GM18909 (cell line): ENCODE results near the gene PPP1R12C.
"Not testable (repeated sequence)": the region's sequence is repeated elsewhere in the genome, so short reads cannot be mapped to it uniquely, and the experiment has no call there.

Experiments used
- ATAC-seq: cut with Tn5 transposase; IDR thresholded peaks from one replicate; pipeline ENCODE4 v1.9.1; 2021; ENCODE audit warnings: mild to moderate bottlenecking; ENCODE audit not compliant: unreplicated experiment, poor library complexity

PPP1R12C gene

DNA sequence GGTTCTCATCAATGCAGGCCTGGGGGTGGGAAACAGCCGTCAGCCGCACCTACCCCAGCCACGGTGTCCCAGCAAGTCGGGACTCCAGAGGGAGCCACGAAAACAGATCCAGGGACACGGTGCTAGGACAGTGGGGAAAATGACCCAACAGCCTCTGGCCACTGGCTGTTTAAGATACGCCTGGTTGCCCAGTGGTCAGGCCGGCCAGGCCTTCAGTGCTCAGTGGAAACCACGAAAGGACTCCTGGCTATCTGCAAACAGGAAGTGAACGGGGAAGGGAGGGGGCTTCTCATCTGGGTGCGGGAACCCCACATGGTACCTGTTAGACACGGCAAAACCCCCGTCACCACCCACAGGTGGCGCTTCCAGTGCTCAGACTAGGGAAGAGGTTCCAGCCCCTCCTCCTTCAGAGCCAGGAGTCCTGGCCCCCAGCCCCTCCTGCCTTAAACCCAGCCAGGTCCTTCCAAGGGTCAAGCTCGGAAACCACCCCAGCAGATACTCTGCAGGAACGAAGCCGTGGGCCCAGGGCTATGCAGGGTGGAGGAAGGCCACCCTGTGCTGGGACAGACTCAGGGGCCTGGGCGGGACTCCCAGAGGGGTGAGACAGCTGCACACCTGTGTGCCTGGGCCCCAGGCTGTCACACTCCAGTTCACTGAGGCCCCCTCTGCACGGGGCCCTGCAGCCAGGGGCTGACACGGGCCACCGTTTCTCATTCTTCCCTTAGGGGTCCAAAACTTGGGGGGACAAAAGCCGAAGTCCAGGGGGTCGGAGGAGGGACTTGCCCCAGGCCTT, 4.5 kb downstream of the PPP1R12C start:
- ATAC-seq = no peak

DNA sequence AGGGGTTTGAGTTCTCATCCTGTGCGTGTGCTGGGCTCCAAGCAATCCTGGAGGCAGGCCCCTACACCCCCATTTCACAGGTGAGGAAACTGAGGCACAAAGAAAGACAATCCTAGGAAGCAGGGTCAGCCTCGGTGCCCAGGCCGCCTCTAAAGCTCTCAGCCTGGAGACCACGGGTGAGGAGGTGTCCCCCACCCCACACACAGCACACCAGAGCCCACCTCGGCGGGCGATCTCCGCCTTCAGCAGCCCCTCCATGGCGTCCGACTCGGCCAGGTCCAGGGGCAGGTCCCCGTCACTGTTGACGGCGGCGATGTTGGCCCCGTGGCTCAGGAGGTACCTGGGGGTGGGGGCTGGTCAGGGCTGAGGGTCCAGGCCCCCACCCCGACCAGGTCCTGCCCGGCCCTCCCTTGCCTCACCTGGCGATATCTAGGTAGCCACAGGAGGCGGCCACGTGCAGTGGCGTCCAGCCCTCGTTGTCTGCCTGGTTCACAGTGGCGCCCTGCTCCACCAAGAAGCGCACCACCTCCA, 5.1 kb downstream of the PPP1R12C start:
- no peak for ATAC-seq

DNA sequence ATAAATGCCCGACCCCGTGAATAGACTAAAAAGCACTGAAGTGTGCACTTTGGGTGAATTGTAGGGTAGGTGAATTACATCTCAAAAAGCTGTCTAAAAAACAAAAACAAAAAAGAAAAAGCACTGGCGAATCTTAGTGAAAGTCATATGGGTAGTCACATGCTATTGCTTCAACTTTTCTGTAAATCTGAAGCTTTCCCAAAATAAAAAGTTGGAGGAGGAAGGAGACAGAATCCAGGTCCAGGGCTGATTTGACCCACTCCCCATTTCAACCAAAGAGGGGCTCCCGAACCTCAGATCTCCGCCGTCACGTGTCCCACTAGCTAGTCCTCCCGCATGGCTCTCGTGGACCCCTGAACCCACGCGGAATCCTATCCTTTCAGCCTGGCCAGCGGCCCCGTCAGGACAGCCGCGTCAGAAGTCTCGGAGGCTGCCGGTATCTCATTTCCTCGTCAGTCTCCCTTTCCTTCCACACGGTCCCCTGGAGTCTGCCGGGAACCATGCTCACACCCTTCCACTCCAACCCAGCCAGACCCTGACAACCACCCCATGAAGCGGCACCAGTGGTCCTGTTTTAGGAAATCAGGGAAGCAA, 6.1 kb downstream of the PPP1R12C start:
- ATAC-seq = no peak

DNA sequence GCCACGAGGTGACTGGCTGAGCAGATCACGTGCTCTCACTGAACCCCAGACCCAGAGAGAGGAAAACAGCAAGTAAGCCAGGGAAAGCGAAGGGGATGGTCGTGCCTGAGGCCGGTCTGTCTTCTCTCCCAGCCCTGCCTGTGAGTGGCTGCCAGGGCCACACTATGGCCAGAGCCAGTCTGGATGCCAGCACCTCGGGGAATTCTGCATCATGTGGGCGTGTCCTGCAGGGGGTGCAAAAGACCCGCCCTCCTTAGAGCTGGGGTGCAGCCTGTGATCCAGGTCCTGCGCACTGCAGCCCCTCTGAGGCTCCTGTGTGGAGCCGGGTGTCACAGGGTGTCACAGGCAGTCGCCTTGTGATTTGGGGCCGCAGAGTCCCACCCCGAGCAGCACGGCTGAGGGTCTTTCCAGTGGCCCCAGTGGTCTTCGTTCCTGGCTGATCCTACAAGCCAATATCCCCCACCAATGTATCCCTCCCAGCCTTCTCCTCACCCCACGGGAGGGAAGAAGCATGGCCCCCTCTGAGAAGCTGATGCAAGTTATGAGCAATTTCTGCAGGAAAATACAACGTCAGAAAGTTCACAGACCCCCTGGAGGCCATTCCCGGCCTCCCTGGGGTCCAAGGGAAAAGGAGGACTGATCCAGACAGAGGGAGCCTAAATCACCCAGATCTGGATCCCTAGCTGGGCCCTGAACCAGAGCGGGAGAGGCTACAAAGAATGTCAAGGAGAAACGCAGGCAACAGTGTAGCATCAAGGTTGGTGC, 7.7 kb downstream of the PPP1R12C start:
- ATAC-seq = no peak

DNA sequence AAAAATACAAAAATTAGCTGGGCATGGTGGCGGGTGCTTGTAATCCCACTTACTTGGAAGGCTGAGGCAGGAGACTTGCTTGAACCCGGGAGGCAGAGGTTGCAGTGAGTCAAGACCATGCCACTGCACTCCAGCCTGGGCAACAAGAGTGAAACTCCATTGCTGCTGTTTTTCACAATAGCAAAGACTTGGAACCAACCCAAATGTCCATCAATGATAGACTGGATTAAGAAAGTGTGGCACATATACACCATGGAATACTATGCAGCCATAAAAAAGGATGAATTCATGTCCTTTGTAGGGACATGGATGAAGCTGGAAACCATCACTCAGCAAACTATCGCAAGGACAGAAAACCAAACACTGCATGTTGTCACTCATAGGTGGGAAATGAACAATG, 10.2 kb downstream of the PPP1R12C start:
- ATAC-seq = not testable (repeated sequence)

DNA sequence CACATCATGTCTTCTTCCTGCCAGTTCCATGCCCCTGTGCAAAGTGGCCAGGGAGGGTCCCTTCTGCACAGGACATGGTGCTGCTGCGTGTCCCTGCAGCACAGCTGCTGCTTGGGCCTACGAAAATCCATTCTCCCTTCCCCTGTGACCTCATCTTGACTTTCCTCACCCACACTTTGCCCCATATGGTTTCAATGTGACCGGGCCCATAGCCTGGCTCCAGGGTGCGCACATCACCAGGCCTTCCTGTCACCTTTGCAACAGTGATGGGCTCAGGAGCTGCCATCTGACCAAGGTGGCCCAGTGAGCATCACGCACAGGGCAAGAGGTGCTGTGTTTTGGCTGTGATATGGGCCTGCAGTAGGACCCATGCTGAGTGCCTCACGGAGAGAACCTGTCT, 10.8 kb downstream of the PPP1R12C start:
- ATAC-seq = no peak

DNA sequence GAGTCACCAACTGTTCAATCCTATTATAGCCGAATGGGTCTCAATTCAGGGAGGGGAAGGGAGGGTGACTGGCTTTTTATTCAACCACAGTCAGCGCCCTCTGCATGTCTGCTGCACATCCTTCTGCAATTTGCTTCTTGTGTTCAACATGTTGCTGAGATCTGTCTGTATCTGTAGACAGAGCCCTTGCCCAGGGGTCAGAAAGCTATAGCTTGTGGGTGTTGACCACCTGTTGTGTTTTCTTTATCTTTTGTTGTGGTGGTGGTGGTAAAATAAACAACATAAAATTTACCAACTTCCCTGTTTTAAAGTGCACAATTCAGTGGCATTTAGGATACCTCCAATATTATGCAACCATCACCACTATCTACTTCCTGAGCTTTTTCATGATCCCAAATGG, 12.2 kb downstream of the PPP1R12C start:
- no peak for ATAC-seq

DNA sequence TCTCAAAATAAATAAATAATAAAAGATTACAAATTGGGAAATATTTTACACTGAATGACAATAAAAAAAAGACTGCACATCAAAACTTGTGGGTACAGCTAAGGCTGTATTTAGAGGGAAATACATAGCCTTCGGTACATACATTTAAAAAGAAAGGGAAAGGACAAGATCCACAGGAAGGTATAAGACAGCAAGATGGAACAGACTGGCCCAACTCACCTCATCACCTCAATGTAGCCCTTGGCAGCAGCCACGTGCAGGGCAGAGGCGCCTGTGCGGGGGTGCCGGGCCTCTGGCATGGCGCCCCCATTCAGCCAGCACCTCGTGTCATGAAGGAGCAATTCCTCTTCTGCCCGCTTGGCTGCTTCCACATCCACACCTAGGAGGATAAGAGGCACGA, 14.2 kb downstream of the PPP1R12C start:
- no peak for ATAC-seq

DNA sequence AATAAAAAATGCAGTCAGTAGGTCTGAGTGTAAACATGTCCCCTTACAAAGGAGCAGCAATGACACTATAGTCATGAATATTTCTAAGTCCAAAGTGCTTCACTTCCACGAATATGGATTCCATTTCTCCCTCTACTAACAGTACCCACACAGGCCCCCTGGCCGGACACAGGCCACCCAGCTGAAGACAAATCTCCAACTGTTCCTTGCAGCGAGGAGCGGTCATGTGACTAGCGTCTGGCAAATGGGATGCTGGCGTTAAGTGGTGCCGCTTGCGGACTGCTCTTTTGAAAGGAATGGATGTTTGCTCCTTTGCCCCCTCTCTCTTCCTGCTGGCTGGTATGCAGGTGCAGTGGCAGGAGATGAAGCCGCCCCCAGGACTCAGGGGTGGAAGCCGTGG, 16.2 kb downstream of the PPP1R12C start:
- no peak for ATAC-seq

DNA sequence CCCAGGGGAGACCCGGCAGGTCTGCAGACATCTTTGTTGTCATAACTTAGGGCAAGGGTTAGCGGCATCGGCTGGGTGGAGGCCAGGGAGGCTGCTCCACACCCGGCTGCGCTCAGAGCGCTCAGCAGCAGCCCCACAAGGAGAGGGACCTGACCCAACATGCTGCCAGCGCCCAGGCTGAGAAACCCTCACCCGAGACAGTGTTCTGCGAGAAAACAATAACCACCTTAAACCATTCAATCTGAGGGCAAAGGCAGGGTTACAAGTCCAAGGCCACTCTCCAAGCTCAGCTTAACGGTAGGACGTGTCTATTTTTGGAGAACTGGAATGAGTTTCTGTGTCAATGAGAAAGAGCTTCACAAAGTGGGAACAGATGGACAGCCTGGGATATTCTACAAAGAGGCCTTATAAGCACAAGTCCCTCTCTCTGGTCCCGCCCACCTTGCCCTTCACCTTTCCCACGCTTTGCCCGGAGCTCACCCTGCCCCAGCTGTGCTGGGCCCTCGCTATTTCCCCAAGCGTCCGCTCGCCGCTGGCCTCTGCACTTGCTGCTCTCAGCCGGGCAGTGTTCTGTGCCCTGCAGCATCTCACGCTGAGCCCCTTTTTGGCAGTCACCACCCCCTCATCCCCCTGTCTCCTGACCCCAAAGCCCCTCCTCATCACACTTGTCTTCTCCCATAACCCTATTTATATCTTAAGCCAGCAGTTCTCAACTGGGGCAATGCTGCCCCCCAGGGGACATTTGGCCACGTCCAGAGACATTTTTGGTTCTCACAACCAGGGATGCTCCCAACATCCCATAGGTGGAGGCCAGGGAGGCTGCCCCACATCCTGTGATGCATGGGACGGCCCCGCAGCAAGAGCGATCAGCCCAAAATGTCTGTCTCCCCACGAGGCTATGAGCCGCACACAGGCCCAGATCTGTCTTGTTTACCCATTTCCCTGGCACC, 17.6 kb downstream of the PPP1R12C start:
- ATAC-seq = no peak

DNA sequence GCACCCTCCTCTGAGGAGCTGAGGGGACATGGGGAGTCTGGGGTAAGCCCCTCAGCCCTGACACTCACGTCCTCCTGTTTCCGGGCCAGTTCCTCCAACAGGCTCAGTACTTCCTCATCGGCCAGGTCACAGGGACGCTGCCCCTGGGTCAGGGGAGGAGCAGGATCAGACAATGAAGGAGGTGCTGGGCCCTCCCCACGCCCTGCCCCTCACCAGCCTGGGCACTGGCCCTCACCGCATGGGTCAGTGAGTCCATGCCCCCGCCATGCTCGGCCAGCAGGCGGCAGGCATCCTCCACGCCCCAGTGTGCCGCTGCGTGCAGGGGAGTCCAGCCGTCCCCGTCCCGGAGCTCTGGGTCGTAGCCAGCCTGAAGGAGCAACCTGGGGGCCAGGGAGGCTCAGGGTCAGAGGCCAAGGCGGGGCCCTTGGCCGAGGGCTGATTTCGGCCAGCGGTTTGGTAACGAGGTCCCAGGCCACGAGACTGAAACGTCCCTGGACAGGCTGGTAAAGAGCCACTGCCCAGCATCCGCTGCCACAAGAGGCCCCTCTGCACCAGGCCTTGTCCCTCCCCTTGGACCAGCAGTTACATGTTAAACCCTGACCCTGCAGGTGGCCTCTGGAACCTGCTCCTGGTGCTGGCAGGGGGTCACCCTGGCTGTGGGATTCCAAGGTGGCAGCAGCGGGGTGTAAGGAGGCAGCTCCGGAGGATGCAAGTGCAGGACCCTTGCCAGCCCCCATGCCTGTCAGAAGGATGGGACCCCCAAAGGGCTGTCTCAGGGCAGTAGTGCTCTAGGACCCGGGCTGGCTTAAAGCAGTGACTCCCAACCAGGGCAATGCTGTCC, 18.5 kb downstream of the PPP1R12C start:
- no peak for ATAC-seq

DNA sequence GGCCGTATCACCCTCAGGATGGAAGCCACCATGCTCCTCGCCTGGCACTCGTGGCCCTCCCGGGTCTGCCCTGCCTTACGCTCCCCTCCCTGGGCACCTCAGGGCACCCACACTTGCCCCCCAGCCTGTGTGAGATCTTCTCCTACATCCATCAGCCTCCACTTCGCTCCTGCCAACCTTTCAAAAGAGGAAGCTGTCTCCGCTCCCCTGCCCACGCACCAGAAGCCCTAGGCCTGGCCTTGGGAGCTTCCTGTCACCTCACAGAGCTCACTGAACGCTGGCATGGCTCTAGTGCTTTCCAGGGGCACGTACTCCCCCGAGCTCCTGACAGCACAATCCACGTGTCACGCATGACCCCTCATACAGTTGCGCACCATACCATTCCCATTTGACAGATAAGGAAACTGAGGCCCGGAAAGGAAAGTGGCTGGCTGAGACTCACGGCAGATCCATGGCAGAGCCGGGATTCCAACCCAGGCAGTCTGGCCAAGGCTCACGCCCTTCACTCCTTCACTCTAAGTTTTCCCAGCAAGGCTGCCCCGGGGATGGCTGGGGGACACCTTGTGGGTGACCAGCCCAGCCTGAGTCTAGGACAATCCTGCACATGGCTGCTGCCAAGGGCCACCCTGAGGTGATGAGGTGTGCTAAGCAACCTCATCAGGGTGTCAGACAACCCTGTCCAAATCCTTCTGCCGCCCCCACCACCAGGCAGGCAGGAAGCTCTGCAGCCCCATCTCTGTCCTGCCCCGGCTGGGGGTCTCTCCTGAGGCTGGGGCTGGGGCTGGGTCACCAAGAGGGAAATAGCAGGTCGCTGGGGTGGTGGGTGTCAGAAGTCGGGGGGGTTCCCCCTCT, 19.3 kb downstream of the PPP1R12C start:
- ATAC-seq = no peak

DNA sequence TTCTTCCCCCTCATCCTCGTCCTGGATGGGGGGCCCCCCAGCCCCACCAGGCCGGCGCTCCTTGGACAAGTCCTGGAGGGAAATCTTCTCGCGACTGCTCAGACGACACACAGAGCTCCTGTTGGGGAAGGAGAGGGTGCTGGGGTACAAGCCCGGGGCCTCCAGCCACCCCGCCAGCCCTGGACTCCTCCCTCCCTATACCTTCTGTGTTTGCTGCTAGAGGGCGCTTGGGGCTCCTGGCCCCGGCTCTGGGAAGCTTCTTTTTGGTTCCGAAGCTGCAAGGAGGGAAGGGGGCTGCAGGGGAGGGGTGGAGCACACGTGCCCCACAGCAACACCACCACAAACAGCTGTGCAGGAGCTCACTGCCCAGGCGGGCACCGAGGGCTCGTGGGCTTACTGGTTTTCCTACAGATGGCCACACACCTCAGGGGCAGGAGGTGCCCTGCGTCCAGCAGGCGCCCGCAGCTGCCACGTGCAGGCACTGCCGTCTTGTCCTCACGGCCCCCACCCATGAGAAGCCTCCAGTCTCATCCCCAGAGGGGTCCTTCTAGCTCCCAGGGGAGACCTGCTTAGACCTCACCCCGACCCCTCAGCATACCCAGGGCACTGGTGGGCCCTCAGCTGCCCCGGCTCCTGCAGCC, 21.3 kb downstream of the PPP1R12C start:
- ATAC-seq = no peak

DNA sequence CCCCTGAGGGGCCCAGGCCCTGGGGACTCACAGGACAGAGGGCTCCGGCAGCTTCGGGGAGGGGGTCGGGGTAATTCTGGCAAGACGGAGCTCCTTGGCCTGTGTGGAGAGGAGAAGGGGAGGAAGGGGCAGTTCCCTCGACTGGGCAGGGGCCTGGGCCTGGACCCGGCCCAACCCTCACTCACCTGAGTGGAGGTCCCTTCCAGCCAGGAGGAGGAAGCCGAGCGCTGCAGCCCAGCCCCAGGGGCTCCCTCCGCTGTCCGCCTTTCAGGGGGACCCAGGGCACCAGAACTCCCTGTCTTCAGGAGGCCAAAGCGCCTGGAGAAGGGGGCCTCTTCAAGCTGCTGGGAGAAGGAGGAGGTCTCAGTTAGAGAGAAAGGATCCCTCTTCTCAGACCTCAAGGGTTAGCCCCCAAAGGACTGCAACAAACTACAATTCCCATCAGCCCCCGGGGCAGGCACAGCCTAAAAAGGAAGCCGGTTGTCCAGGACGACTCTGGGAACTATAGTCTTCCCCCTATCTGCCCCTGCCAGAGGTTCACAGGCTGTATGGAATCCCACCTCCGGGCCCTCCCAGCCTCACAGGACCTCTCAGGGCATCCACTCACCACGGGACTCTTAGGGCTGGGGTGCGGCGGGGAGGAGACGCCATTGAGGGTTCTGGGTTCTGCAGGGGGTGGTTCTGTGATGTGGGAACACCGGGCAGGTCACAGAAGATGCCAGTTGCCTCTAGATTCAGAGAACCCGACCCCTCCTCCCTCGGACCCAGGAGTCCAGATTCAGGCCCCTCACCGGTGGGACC, 22.0 kb downstream of the PPP1R12C start:
- no peak for ATAC-seq

DNA sequence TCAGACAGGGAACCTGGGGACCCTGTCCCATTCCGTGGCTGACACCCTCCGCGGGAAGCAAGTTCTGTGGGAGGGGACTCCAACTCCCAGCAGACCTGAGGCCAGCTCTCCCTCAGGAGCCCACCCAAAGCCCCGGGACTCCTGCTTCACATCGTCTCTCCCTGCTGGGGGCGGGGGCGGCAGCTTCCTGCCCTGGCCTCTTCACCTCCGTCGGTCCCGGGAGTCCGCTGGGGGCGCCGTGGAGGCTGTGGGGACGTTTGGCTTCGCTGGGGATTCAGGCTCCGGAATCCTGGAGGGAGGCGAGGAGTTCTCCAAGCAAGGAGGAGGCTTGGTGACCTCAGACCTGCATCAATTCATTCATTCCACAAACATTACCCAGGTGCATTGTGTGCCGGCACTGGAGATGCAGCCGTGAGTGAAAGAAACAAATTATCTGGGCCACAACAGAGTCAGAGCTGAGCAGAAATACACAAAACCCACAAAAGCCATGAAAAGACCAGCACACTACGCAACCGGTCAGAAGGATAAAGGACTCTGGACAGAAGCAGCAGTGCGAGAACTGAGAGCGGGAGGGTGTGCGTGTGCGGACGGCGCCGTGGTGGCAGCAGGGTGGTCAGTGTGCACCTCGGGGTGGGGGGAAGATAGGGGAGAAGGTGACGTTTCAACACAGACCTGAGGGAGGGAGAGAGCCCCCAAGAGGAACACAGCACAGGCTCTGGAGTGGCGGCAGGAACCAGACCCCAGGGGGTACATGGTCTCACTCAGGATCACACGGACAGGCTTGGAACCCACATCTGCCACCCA, 22.8 kb downstream of the PPP1R12C start:
- no peak for ATAC-seq
